Loucy (cell line): ENCODE results near the gene AKT1S1.

ENCODE experiments used
- H2AFZ ChIP-seq: fragments of 200-600 bp; sonication (generic); 2 replicates; pipeline ENCODE4 v1.6.0; 2016; ENCODE audit warnings: antibody characterized with exemption, mild to moderate bottlenecking, low read length, moderate library complexity
- H3F3A ChIP-seq: fragments of 200-600 bp; 2 replicates; pipeline ENCODE4 v1.6.0; 2016; ENCODE audit warnings: antibody characterized with exemption, low read depth, mild to moderate bottlenecking
- H3K27me3 ChIP-seq: fragments of 200-600 bp; sonication (generic); 2 replicates; pipeline ENCODE4 v1.6.1; 2014; ENCODE audit warnings: low read length, mild to moderate bottlenecking; ENCODE audit not compliant: insufficient read depth, poor library complexity, severe bottlenecking
- H3K36me3 ChIP-seq: fragments of 200-600 bp; sonication (generic); 2 replicates; pipeline ENCODE4 v1.6.1; 2016; ENCODE audit warnings: low read length; ENCODE audit not compliant: insufficient read depth
- H3K4me1 ChIP-seq: fragments of 200-600 bp; sonication (generic); 2 replicates; pipeline ENCODE4 v1.5.1; 2014; ENCODE audit warnings: low read length, mild to moderate bottlenecking; ENCODE audit not compliant: insufficient read depth, poor library complexity, severe bottlenecking
- H3K4me2 ChIP-seq: fragments of 200-600 bp; sonication (generic); 2 replicates; pipeline ENCODE4 v1.6.0; 2014; ENCODE audit warnings: antibody characterized with exemption, low read length, low read depth, mild to moderate bottlenecking; ENCODE audit not compliant: poor library complexity, severe bottlenecking
- H3K4me3 ChIP-seq: fragments of 200-600 bp; sonication (generic); 2 replicates; pipeline ENCODE4 v1.5.1; 2014; ENCODE audit warnings: low read length, mild to moderate bottlenecking, mixed read lengths; ENCODE audit not compliant: poor library complexity, severe bottlenecking
- H3K79me2 ChIP-seq: fragments of 200-600 bp; sonication (generic); 2 replicates; pipeline ENCODE4 v1.6.1; 2014; ENCODE audit warnings: low read length; ENCODE audit not compliant: insufficient read depth
- H3K9ac ChIP-seq: fragments of 200-600 bp; sonication (generic); 2 replicates; pipeline ENCODE4 v1.6.0; 2014; ENCODE audit warnings: mild to moderate bottlenecking, low read depth, low read length, moderate library complexity; ENCODE audit not compliant: poor library complexity, severe bottlenecking
- H3K9me2 ChIP-seq: fragments of 200-600 bp; sonication (generic); replicated peaks from 2 replicates; pipeline ENCODE4 v1.6.1; 2016; ENCODE audit warnings: low read depth, low read length, mixed read lengths
- H3K9me3 ChIP-seq: fragments of 200-600 bp; sonication (generic); 2 replicates; pipeline ENCODE4 v1.6.1; 2014; ENCODE audit warnings: mild to moderate bottlenecking, antibody characterized with exemption, low read length, low read depth; ENCODE audit not compliant: insufficient read depth
- H4K20me1 ChIP-seq: fragments of 200-600 bp; sonication (generic); 2 replicates; pipeline ENCODE4 v1.6.0; 2014; ENCODE audit warnings: antibody characterized with exemption, low read length, mild to moderate bottlenecking; ENCODE audit not compliant: insufficient read depth, poor library complexity, severe bottlenecking
- CTCF ChIP-seq: fragments of 200-600 bp; sonication (generic); conservative IDR thresholded peaks from 2 replicates; pipeline ENCODE4 v1.5.1; 2014; ENCODE audit warnings: mild to moderate bottlenecking, antibody characterized with exemption, low read length
- EZH2phosphoT487 ChIP-seq: fragments of 200-600 bp; IDR thresholded peaks from 2 replicates; pipeline ENCODE4 v1.6.1; 2018; ENCODE audit warnings: antibody characterized with exemption, mild to moderate bottlenecking, moderate library complexity, borderline replicate concordance

The AKT1S1 gene

GRCh38 chr19:49849433-49850220 is 27.5 kb downstream of the AKT1S1 start:
- 0 out of 2 replicates have a peak, but pooled peaks cover 3% of the 10 kb centered on the region for H3F3A ChIP-seq
- no peaks in the 10 kb centered on the region for H3K27me3 ChIP-seq
- peaks cover 30% of the 10 kb centered on the region for H3K79me2 ChIP-seq
- H3K9me3 ChIP-seq, result no peaks in the 10 kb centered on the region
- peak overlapping the region; percentile 69 for H3K4me2 ChIP-seq
- H3K4me3 ChIP-seq, result peak overlapping the region; percentile 99
- TF ChIP-seq EZH2phosphoT487 (no peak), CTCF (no peak)
- H3K9ac ChIP-seq, result peak overlapping the region; percentile 90
- H3K9me2 ChIP-seq, result no peaks in the 10 kb centered on the region
- H4K20me1 ChIP-seq, result peaks cover 30% of the 10 kb centered on the region
- H3K4me1 ChIP-seq, result peaks cover 32% of the 10 kb centered on the region
- no peaks in the 10 kb centered on the region for H3K36me3 ChIP-seq
- no peak overlapping the region for H2AFZ ChIP-seq

- Histone ChIP-seq H3K4me2 (peak overlapping the region; percentile 52), H4K20me1 (peaks cover 23% of the 10 kb centered on the region), H3K9me2 (no peaks in the 10 kb centered on the region), H3K27me3 (no peaks in the 10 kb centered on the region), H3K4me3 (no peak overlapping the region), H3K9me3 (no peaks in the 10 kb centered on the region), H3K9ac (no peak overlapping the region), H3K36me3 (no peaks in the 10 kb centered on the region), H2AFZ (no peak overlapping the region), H3K4me1 (peaks cover 32% of the 10 kb centered on the region), H3F3A (0 out of 2 replicates have a peak, but pooled peaks cover 3% of the 10 kb centered on the region), H3K79me2 (peaks cover 24% of the 10 kb centered on the region)
- TF ChIP-seq CTCF (no peak), EZH2phosphoT487 (no peak)
These were observed 28.2 kb downstream of the AKT1S1 start for GRCh38 chr19:49848938-49849337.

GRCh38 chr19:49847731-49848696 is 29.1 kb downstream of the AKT1S1 start:
- Histone ChIP-seq H3K9ac (no peak overlapping the region), H3K79me2 (peaks cover 14% of the 10 kb centered on the region), H3K4me2 (peak overlapping the region; percentile 52), H3K4me1 (peaks cover 31% of the 10 kb centered on the region), H3F3A (0 out of 2 replicates have a peak, but pooled peaks cover 3% of the 10 kb centered on the region), H4K20me1 (peaks cover 14% of the 10 kb centered on the region), H3K27me3 (no peaks in the 10 kb centered on the region), H3K9me3 (no peaks in the 10 kb centered on the region), H3K9me2 (no peaks in the 10 kb centered on the region), H3K36me3 (no peaks in the 10 kb centered on the region), H3K4me3 (peak overlapping the region; percentile 15), H2AFZ (no peak overlapping the region)
- TF ChIP-seq CTCF (no peak), EZH2phosphoT487 (no peak)
